Germinal center (tissue), 1 donor: ENCODE data around the gene SLC2A9.
"Not testable (repeated sequence)": the region's sequence is repeated elsewhere in the genome, so short reads cannot be mapped to it uniquely, and the experiment has no call there.

ENCODE experiments used
- DNase-seq: peaks from one replicate; pipeline ENCODE4 v3.0.0; 2012; ENCODE audit warnings: mixed read lengths, low spot score

The SLC2A9 gene

GRCh38 chr4:9926586-9926985, 94.7 kb downstream of the SLC2A9 start:
- no peak for DNase-seq

GRCh38 chr4:9925750-9926439, 95.4 kb downstream of the SLC2A9 start:
- no peak for DNase-seq

- no peak for DNase-seq
Observed at GRCh38 chr4:9924750-9925149, 96.5 kb downstream of the SLC2A9 start.

- DNase-seq: no peak
Observed at GRCh38 chr4:9923195-9923812, 98.0 kb downstream of the SLC2A9 start.

- DNase-seq: no peak
Observed at GRCh38 chr4:9921326-9921725, 100.0 kb downstream of the SLC2A9 start.

- no peak for DNase-seq
Observed at GRCh38 chr4:9920029-9920428, 101.3 kb downstream of the SLC2A9 start.

- no peak for DNase-seq
Observed at GRCh38 chr4:9919047-9919446, 102.2 kb downstream of the SLC2A9 start.

- no peak for DNase-seq
Observed at GRCh38 chr4:9918484-9918883, 102.8 kb downstream of the SLC2A9 start.

- no peak for DNase-seq
Observed at GRCh38 chr4:9916937-9917336, 104.4 kb downstream of the SLC2A9 start.

- no peak for DNase-seq
Observed at GRCh38 chr4:9916346-9916745, 105.0 kb downstream of the SLC2A9 start.

GRCh38 chr4:9913846-9914245, 107.5 kb downstream of the SLC2A9 start:
- no peak for DNase-seq

- DNase-seq: no peak
Observed at GRCh38 chr4:9906996-9907395, 114.3 kb downstream of the SLC2A9 start.

GRCh38 chr4:9904976-9905587, 116.2 kb downstream of the SLC2A9 start:
- no peak for DNase-seq

- no peak for DNase-seq
Observed at GRCh38 chr4:9903317-9903716, 118.0 kb downstream of the SLC2A9 start.

- no peak for DNase-seq
Observed at GRCh38 chr4:9901257-9901656, 120.0 kb downstream of the SLC2A9 start.

- DNase-seq: not testable (repeated sequence)
Observed at GRCh38 chr4:9900633-9901032, 120.7 kb downstream of the SLC2A9 start.

- no peak for DNase-seq
Observed at GRCh38 chr4:9899306-9900055, 121.8 kb downstream of the SLC2A9 start.

- DNase-seq: no peak
Observed at GRCh38 chr4:9898596-9899305, 122.5 kb downstream of the SLC2A9 start.

- no peak for DNase-seq
Observed at GRCh38 chr4:9895333-9895705, 126.0 kb downstream of the SLC2A9 start.

- no peak for DNase-seq
Observed at GRCh38 chr4:9894644-9895332, 126.5 kb downstream of the SLC2A9 start.

- no peak for DNase-seq
Observed at GRCh38 chr4:9893329-9894108, 127.8 kb downstream of the SLC2A9 start.
